Mesodermal cell (in vitro differentiated cells): ENCODE data around the gene DHRS11. TPM values are rescaled to one million over a fixed set of nuclear protein-coding genes. Genes with fewer than 3 reads are reported as not detected.

ENCODE experiments used
- H3K27ac ChIP-seq: 2 replicates; pipeline ENCODE4 v1.7.0; 2013; ENCODE audit warnings: mild to moderate bottlenecking, low read depth, low read length, moderate library complexity; ENCODE audit not compliant: severe bottlenecking
- H3K36me3 ChIP-seq: 2 replicates; pipeline ENCODE4 v1.7.1; 2013; ENCODE audit warnings: mild to moderate bottlenecking, low read length, moderate library complexity; ENCODE audit not compliant: control insufficient read depth, insufficient read depth
- H3K4me1 ChIP-seq: one replicate; pipeline ENCODE4 v1.7.1; 2013; ENCODE audit warnings: mild to moderate bottlenecking, low read length; ENCODE audit not compliant: insufficient read depth, control insufficient read depth, poor library complexity, severe bottlenecking
- H3K4me3 ChIP-seq: 2 replicates; pipeline ENCODE4 v1.7.0; 2013; ENCODE audit warnings: low read length, control low read depth, mild to moderate bottlenecking; ENCODE audit not compliant: insufficient read depth, poor library complexity, severe bottlenecking; ENCODE audit errors: extremely low read depth
- H3K9me3 ChIP-seq: 2 replicates; pipeline ENCODE4 v1.7.1; 2013; ENCODE audit warnings: mild to moderate bottlenecking, low read length, moderate library complexity; ENCODE audit not compliant: control insufficient read depth
- WGBS, 2 experiments: methylation state at CpG; one replicate each; pipeline ENCODE4 v1.1.5; 2013; ENCODE audit warnings: missing lambda C conversion rate in 2 of 2; ENCODE audit not compliant: insufficient coverage in 2 of 2; 5-methylcytosine and 5-hydroxymethylcytosine counted together
- polyA plus RNA-seq, 2 experiments: library from polyadenylated mRNA; stranded (reverse); fragments of 50-300 nt; gene quantifications; one replicate each; pipeline ENCODE4 v1.2.3, GENCODE V29; 2013

The DHRS11 gene, protein sequence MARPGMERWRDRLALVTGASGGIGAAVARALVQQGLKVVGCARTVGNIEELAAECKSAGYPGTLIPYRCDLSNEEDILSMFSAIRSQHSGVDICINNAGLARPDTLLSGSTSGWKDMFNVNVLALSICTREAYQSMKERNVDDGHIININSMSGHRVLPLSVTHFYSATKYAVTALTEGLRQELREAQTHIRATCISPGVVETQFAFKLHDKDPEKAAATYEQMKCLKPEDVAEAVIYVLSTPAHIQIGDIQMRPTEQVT
- polyA plus RNA-seq (2013, experiment 1 of 2), result 11.3 TPM
- 7.2 TPM for polyA plus RNA-seq (2013, experiment 2 of 2)

GRCh38 chr17:36591434-36592315 lies at the start of gene DHRS11:
Gene DHRS11, plus strand, starts transcription at chr17:36591879. Its CDS starts 131 bp downstream, at chr17:36592010.
- H3K9me3 ChIP-seq, result no peaks in the 10 kb centered on the region
- peak within 1 kb of the TSS; percentile 6 for H3K27ac ChIP-seq
- peak within 1 kb of the TSS; percentile 75 for H3K4me3 ChIP-seq
- H3K4me1 ChIP-seq, result peaks cover 5% of the 10 kb centered on the region
- WGBS, 2 experiments, result 0 to 9% methylated on average over 52 to 79 of the region's 87 CpGs
- H3K36me3 ChIP-seq, result peaks cover 48% of the 10 kb centered on the region

DNA sequence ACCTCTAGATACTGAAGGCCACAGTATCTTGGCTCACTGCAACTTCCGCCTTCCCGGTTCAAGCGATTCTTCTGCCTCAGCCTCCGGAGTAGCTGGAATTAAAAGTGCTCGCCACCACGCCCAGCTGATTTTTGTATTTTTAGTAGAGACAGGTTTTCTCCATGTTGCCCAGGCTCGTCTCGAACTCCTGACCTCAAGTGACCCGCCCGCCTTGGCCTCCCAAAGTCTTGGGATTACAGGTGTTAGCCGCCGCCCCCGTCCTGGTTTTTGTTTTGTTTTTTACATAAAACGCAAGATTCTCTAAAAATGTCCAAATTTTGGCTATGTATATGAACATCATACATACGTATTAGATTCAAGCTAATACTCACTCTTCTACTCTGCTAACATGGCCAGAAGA lies 48.9 kb upstream of the DHRS11 start:
- 97 to 100% methylated on average over 10 to 15 of the region's 15 CpGs for WGBS, 2 experiments
- Histone ChIP-seq H3K36me3 (peaks cover 40% of the 10 kb centered on the region), H3K9me3 (no peaks in the 10 kb centered on the region), H3K4me1 (peaks cover 6% of the 10 kb centered on the region), H3K4me3 (no peak overlapping the region), H3K27ac (no peak overlapping the region)

GRCh38 chr17:36544044-36544306 lies 47.7 kb upstream of the DHRS11 start:
- 6 to 7% methylated on average over 7 to 9 of the region's 10 CpGs for WGBS, 2 experiments
- Histone ChIP-seq H3K36me3 (peaks cover 37% of the 10 kb centered on the region), H3K4me1 (peaks cover 8% of the 10 kb centered on the region), H3K4me3 (peak overlapping the region; percentile 89), H3K27ac (peak overlapping the region; percentile 96), H3K9me3 (no peaks in the 10 kb centered on the region)

GRCh38 chr17:36544307-36545076 lies 47.2 kb upstream of the DHRS11 start, which contains the start of gene GGNBP2:
Gene GGNBP2, plus strand, starts transcription at chr17:36544919. Its CDS starts 806 bp downstream, at chr17:36545725.
- WGBS, 2 experiments, result 1% methylated on average over 40 to 52 of the region's 71 CpGs
- Histone ChIP-seq H3K9me3 (no peaks in the 10 kb centered on the region), H3K36me3 (peaks cover 37% of the 10 kb centered on the region), H3K4me3 (peak within 1 kb of the TSS; percentile 89), H3K27ac (peak within 1 kb of the TSS; percentile 96), H3K4me1 (peaks cover 8% of the 10 kb centered on the region)

DNA sequence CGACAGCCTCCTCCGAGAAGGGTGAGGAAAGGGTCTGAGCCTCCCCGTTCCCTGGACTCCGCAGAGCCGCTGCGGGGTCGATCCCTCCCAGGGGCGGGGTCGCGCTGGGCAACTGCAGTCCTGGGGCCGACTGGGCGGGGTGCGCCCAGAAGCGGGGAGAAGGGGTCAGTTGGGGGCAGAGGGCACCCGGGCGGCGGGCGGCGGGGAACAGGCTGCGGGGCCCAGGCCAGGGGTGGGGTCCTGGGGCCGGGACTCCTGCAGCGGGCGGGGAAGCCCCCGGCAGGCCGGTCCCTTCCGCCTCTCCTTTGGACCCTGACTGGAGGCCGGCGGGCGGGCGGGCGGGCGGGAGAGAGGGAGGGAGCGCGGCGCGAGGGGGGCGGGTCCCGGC lies 46.6 kb upstream of the DHRS11 start:
- H3K9me3 ChIP-seq, result no peaks in the 10 kb centered on the region
- H3K4me1 ChIP-seq, result peaks cover 8% of the 10 kb centered on the region
- H3K27ac ChIP-seq, result peak overlapping the region; percentile 96
- peaks cover 41% of the 10 kb centered on the region for H3K36me3 ChIP-seq
- 0% methylated on average over 9 of the region's 38 CpGs for WGBS, 2 experiments
- H3K4me3 ChIP-seq, result peak overlapping the region; percentile 89

- Histone ChIP-seq H3K36me3 (peaks cover 43% of the 10 kb centered on the region), H3K4me1 (peaks cover 8% of the 10 kb centered on the region), H3K9me3 (no peaks in the 10 kb centered on the region), H3K4me3 (peak overlapping the region; percentile 89), H3K27ac (peak overlapping the region; percentile 92)
- WGBS, 2 experiments, result 0 to 1% methylated on average over 23 to 30 of the region's 60 CpGs
Measured at GRCh38 chr17:36545465-36546417, 45.9 kb upstream of the DHRS11 start.

DNA sequence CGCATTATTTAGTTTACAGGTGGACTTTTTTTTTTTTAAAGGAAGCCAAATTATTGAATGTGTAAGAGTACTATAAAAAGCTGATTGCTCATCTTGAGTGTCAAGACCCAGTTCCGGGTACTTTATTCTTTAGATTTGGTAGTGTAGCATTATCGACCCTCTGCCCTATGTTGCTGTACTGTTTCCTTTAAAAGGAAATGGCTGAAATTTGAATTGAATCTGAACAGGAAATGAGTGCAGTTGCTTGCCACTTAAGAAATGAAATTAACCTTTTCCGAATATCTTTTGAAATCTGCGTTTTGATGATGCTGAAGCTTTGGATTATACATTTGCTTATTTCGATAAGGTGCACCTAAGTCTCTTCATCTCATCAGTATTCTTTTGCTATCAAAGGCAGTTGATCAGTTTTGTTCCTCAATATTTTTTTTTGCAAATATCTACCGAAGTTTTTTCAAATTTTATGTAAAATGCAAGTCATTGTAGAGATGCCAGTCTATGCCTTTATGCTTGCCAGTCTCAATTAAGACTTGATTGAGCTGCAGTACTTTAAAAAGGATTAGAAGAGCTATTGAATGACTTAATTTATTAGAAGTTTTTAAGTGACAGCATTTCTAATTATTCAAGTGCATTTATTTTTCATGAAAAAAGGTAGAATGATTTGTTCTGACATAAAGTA lies 45.1 kb upstream of the DHRS11 start:
- peak overlapping the region; percentile 89 for H3K4me3 ChIP-seq
- 32 to 43% methylated on average over 4 of the region's 7 CpGs for WGBS, 2 experiments
- peak overlapping the region; percentile 92 for H3K27ac ChIP-seq
- H3K4me1 ChIP-seq, result peaks cover 8% of the 10 kb centered on the region
- H3K9me3 ChIP-seq, result no peaks in the 10 kb centered on the region
- H3K36me3 ChIP-seq, result peaks cover 36% of the 10 kb centered on the region

DNA sequence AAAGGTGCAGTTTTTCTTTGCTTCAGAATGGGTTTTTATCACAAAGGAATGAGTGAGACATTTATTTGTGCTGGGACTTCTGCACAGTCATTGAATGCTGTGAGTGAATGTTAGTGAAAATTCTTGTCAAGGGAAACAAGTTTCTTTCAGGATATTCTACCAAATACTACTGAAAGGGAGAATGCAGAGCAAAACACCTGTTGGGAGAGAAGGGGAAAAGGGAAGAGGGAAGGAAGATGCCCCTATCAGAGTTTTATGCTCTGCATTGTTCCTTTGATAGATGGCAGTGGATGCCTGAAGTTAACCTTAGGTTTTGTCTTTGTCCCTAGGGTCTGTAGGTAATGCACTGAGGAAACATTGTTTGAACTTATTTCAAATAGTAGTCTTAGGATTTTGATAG lies 43.9 kb upstream of the DHRS11 start:
- peaks cover 34% of the 10 kb centered on the region for H3K36me3 ChIP-seq
- no peaks in the 10 kb centered on the region for H3K9me3 ChIP-seq
- no peak overlapping the region for H3K4me3 ChIP-seq
- H3K27ac ChIP-seq, result no peak overlapping the region
- H3K4me1 ChIP-seq, result peaks cover 8% of the 10 kb centered on the region

- Histone ChIP-seq H3K9me3 (no peaks in the 10 kb centered on the region), H3K27ac (no peak overlapping the region), H3K4me3 (no peak overlapping the region), H3K36me3 (peaks cover 41% of the 10 kb centered on the region), H3K4me1 (peaks cover 8% of the 10 kb centered on the region)
- WGBS, 2 experiments, result 92 to 98% methylated on average over 8 of the region's 8 CpGs
Measured at GRCh38 chr17:36550491-36551417, 40.9 kb upstream of the DHRS11 start.
